ENCODE results near the gene C16orf74.

C16orf74 gene

DNA sequence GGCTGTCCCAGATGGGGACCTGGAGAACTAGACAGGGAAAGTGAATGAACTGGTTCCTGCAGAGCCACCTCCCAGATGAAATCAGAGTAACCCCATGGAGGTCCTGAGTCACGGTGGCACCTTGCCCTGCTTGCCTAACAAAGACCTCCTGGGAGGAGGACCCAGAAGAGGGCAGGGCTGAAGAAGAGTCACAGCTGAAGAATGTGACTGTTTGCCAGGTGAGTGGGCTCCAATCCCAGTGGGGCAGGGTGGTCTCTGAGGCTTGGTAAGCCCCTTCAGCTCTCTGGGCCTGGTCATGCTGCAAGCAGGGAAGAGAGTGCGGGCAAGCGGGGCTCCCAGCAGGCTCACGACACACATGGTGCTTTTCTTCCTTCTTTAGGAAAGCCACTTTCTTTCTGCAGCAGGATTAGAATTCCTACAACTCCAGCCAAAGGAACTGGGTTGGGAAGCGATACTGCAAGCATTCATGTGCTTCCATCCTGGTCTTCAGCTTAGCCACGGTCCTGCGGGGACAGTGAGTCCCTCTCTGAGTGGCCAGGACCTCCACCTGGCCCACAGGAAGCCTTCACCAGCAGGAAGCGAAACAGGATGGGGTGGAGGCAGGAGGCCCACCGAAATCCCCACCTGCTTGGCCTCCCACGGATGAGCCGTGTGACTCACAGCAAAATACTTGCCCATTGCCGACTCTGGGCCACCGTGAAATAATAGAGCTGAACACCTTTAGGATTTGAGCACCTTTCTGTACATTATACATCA is 4.3 kb downstream of the C16orf74 start:
- DNase-seq, result no peak

DNA sequence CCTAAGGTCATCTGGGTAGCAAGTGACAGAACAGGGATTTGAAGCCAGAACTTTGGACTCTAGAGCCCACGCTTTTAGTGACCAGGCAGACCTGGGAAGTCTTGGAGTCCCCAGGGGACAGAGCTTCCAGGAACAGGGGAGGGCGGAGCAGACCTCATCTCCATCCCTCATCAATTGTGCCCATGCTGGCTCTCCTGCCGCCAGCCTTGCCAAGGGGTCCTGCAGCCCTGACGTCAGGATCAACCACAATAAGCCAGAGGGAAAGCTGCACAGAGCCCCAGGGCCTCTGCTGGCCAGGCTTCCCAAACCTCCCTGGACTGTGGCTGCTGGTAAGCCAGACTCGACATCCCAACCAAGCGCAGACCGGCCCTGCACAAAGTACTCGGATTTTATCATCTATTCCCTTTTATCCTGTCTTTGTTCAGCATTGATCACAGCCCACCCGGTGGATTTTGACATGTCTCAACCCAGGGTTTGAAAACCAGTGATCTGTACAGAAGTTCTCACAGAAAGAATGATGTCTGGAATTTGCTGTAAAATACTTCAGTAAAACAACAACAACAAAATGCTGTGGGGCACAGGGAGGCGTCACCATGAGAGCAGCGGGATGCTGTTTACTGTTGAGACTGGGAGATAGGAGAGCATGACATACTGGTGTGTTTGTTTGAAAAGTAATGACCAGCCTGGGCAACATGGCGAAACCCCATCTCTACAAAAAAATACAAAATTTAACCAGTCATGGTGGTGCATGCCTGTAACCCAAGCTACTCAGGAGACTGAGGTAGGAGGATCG is 11.8 kb downstream of the C16orf74 start:
- no peak for DNase-seq

DNA sequence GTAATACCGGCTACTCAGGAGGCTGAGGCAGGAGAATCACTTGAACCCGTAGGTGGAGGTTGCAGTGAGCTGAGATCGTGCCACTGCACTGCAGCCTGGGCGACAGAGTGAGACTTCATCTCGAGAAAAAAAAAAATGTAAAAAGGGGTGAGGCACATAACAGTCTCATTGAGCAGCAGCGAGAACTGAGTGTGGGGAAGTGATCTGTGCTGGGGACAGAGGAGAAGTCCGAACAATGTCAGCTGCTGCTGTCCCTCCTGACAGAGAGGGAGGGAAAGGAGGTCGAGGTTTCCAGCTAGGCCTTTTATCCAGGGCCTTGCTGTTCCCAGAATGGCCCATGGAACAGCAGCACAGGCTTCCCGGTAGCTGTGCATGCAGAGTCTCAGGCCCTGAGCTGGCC is 14.0 kb downstream of the C16orf74 start:
- DNase-seq, result no peak

DNA sequence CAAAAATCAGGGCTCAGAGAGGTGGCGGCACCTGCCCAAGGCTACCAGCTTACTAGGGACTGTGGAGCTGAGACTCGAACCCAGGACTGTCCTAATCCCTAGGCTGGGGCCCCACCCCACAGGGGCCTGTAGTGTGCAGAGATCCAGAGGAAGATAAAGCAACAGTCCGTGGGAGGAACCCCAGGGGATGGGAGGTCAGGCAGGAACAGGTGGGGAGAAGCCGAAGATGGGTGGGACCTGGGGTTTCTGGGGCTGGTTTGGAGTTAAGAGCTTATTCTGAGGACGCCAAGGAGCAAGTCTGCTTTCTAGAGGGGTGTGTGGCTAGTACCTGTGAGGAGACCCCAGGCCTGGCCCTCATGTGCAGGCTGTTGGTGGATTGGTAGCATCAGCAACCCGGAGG is 14.9 kb downstream of the C16orf74 start:
- DNase-seq, result no peak

DNA sequence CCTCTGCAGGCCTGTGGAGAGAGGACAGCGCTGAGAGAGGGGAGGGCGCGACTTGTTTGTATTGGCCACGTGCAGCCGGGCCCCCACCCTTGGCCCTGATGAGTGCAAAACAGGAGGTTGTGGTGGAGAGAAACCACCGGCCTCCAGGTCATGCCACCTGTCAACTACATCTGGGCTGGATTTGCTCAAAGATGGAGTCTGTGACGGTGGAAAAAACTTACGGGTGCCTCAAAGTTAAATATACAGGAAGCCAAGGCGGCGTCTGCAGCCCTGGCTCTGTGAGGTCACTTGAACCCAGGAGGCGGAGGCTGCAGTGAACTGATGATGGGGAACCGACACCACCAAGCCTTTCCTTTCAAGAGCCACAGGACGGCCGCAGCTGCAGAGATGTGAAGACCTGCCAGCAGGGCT is 15.7 kb downstream of the C16orf74 start:
- peak; percentile 30 for DNase-seq

DNA sequence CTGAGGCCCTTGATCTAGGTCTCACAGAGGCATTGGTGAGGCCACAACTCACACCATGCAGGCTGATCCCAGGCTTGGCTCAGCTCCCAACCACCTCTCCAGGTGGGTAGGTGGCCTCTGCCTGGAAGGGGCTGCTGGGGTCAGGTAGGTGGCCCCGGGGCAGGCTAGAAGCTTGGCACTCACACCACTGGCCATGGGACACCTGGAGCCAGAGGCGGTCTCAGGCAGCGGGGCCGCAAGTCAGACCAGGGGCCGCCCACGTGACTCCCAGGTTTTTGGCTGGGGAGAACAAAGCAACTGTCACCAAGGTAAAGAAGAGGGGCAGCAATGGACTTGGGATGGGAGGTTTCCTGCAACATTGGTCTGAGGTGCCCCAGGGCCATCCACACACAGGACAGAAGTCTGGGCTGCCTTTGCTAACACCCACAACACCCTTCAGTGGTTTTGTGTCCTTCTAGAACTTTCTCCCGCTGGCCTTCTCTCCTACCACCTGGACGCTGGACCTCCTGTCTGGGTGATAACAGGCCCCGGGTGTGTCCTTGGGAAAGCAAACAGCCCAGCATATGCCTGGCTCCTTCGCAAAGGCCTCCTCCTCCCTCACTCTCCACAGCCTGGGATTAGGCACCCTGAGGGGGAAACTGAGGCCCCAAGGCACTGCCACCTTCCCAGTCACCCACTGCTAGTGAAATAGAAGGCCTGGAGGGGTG is 16.4 kb downstream of the C16orf74 start:
- no peak for DNase-seq

DNA sequence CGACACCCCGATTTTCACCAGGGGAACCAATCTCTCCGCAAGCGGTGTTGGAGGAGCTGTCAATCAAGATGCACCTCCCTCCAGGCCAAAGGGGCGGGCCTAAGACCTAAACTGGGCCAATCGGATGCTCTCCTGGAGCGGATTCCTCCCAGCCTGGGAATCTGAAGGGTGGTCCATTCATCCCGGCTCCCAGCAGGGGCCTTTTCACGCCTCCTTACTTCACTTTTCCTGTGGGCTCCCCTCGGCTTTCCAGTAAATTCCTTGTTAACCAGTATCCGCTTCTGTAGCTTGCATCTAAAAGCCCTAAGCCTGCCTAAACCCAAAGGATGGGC is 17.1 kb downstream of the C16orf74 start:
- DNase-seq, result no peak

DNA sequence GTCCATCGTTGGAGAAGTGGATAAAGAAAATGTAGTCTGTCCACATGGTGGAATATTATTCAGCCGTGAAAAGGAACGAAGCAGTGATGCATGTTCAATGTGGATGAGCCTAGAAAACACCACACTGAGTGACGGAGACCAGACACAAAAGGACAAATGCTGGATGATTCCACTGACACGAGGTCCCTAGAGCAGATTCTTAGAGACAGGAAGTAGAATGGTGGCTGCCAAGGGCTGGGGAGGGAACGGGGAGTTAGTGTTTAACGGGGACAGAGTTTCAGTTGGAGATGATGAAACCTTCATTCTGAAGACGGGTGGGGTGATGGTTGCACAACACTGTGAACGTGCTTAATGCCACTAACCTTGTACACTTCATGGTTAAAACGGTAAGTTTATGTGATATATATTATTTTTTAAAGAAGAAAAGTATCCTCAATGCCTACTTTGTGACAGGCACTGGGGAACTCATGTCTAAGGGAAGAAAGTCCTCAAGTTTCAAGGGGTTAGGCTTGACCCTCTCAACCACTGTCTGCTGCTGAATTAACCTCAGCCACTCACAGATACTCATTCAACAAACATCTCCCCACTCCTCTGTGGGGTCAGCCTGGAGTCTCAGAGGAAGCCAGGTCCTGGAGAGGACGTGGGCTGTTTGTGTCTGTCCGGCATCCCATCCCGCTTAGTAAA is 17.6 kb downstream of the C16orf74 start:
- no peak for DNase-seq

DNA sequence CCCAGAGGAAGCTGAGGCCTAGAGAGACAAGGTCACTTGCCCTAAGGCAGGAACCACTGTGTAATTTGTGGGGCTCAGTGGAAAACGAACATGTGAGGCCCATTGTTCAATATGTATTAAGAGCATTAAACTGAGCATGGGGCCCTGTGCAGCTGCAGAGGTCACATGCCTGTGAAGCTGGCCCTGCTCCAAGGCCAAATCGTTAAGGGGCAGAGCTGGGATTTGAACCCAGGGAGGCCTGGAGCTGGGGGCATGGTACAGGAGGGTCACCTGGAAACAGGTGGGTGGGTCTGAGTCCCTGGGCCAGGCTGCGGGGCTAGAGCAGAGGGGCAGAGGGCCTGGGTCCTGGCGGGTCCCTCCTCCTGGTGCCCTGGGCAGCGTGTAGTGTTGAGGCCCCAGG is 19.7 kb downstream of the C16orf74 start:
- no peak for DNase-seq

DNA sequence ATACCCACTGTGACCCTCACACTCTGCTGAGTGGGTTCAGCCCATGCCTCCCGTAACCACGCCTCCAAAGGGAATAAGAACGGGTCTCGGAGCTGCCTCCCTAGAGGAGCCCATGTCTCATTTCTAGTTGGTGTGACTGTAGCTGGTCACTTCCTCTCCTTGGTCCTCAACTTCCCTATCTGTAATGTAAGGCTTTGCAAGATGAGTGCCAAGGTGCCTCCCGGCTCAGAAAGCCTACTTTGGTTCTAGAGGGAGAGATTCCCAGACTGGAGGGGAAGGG is 20.8 kb downstream of the C16orf74 start:
- DNase-seq, result no peak

DNA sequence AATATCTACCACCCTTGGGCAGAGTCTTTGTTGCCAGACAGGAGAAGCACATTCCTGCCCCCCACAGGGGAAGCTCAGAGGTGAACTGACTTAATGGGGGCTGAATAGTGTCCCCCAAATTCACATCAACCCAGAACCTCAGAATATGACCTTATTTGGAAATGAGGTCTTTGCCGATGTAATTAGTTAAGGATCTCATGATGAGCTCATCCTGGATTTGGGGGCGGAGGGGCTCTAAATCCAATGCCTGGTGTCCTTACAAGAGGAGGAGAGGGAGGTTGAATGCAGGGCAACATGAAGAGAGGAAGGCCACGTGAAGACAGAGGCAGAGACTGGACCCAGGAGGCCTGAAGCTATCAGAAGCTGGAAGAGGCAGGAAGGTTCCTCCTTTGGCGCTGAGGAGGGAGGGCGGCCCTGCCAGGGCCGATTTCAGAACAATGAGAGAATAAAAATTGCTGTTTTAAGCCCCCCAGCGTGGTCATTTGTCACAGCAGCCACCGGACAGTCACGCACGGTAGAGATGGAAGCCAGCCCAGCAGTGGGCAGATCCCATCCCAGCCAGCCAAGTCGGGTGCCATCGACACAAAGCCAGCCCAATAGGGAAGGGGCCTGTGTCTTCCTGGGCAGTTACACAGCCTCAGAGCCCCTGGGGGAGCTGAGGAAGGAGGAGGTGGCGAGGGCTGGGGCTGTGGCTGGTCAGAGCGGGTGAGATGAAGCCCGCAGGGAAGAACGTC is 21.3 kb downstream of the C16orf74 start:
- DNase-seq, result no peak

DNA sequence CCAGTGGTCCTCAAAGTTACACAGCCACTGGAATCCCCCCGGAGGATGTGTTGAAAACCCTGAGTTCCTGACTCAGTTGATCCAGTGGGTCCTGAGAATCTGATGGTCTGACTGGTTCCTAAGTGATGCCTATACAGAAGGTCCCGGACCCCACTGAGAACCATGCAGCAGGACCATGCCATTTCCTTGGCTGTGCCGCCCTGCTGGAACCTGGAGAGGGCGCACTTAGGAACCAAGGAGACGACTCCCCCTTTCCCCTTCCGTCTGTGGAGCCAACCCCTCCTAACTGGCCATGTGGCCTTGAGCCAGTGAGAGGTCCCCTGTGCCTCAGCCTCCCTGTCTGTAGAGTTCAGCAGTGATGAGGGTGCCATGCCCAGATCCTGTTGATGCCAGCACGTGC is 22.0 kb downstream of the C16orf74 start:
- no peak for DNase-seq

DNA sequence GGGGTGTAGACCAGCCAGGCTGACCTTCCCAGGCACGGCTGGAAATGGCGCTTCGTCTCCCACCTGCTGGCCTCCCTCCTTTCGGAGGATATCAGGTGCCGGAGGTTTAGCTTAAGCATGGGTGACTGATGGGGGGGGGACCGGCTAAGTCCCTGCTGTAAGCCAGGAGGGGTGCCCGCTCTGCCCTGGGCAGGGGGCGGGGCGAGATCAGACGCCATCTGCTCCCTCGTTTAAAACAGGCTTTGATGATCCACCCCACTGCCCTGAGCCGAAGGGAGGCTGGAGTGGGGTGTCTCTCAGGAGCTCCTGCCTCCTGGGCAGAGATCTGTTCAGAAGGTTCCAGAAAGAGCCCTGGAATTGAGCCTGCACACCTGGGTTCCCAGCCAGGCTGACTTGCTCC is 26.0 kb downstream of the C16orf74 start:
- no peak for DNase-seq

DNA sequence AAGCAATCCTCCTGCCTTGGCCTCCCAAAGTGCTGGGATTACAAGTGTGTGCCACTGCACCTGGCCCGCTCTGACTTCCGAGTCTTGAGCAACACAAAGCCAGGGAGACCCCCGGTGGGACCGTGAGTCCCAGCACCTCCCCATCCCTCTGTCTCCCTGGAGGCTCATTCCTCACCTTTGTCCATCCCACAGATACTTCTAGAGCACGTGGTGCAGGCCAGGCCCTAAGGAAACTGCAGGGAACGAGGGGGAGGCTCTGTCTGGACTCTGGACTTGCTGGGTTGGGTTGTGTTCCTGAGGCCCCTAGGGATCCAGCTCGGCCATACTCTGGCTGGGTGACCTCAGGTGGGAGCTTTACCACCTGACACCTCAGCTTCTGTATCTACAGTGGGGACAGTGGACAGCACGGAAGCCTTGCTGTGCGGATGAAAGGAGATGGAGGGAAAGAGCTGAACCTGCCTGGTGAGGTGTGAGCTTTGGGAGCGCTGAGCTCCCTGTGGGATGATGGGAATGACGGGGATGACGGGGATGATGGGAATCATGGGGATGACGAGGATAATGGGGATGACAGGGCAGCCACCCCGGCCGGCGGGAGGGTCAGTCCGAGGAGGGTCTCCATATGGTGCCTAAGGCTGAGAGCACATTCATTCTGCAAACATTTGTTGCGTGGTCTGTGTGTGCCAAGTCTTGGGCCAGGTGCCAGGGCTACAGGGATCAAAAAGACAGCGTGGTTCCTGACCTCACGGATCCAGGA is 26.6 kb downstream of the C16orf74 start:
- no peak for DNase-seq

DNA sequence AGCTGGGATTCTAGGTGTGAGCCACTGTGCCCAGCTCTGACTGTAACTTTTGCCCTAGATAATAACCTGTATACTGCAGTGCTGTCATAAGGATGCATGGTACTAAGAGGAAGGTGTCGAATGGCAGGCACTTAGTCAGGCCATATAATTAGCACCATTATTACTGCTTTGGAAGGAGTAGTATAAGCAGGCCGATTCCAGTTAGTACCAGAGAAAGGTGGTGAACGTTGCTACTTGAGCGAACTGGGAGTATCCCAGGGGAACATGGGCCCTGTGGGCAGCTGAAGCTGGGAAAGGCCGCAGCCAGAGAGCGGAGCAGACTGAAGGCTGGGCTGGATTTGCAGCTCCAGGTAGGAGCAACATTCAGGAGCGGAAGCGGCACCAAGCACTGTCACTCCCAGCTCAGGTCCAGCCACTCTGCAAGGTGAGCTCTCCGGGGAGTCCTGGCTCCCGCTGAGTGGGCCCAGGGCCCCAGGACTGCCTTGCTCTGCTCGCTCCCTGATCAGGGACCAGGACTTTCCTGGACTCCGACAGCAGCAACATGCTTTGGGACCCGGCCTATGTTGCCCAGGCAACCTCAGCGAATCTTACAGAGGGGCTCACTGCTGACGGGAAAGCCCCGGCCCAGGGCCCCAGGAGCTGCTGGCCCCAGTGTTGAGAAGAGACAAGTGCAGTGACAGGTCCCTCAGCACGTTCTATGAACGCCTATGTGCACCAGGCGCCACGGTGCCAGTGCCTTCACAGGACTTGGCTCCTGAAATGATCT is 28.6 kb downstream of the C16orf74 start:
- no peak for DNase-seq

DNA sequence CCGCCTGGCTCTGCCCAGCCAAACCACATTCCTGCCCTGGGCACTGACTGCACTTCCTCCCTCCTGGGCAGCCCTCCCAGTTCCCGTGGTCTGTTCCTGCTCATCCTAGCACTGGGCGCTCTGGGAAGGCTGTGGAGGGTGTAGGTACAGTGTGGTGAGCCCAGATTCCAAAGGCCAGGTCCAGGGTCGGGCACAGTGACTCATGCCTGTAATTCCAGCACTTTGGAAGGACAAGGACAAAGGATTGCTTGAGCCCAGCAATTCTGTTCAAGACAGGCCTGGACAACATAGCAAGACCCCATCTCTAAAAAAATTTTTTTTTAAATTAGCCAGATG is 30.6 kb downstream of the C16orf74 start:
- no peak for DNase-seq

DNA sequence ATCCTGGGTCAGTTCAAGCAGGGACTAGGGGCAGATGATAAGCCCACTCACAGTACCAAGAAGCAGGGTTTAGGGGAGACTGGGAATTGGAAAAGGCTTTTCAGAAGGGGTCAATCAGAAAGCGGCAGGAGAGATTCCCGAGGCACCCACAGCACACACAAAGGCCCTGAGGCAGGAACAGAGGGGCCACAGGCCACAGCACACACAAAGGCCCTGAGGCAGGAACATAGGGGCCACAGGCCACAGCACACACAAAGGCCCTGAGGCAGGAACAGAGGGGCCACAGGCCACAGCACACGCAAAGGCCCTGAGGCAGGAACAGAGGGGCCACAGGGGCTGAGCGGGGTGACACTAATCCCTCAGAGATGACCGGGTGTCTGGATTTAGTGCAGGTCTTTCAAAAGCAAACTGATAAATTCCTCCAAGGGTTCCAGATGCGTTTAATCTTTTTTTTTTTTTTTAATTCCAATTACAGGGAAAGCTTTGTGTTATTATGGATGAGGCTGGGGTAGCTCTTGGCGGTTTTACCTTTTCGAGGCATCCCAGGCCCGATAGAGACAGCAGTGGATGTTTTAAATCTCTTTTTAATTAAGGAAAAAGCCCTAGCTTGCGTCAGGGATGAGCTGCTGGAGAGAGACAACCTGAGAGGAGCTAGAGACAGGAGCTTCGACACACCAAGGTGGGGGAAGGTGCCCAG is 31.1 kb downstream of the C16orf74 start:
- DNase-seq, result no peak

DNA sequence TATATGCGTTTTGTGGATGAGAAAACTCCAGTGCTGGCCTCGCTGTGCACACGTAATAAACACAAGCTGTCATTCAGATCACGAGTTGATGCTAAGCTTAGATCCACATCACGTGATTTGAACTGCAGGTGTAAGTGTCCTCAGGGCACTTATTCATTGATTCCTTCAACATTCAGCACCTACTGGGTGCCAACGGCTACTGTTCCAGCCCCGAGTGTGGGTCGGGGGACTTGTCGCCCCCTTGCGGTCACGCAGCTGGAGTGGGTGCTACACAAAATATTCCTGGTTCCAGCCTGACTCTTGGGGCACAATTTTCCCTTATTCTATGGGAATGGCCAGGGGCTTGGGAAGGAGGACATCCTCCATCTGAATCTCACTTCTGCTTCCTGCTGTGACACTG is 32.2 kb downstream of the C16orf74 start:
- no peak for DNase-seq

DNA sequence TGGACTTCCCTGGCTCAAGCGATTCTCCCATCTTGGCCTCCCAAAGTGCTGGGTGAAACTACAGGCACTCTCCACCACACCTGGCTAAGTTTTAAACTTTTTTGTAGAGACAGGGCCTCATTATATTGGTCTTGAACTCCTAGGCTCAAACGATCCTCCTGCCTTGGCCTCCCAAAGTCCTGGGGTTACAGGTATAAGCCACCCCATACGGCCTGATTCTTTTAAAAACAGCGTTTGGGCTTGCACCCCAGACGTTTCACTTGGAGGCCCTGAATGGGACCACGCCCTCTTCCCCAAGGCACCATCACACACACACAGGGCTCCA is 32.8 kb downstream of the C16orf74 start:
- no peak for DNase-seq

DNA sequence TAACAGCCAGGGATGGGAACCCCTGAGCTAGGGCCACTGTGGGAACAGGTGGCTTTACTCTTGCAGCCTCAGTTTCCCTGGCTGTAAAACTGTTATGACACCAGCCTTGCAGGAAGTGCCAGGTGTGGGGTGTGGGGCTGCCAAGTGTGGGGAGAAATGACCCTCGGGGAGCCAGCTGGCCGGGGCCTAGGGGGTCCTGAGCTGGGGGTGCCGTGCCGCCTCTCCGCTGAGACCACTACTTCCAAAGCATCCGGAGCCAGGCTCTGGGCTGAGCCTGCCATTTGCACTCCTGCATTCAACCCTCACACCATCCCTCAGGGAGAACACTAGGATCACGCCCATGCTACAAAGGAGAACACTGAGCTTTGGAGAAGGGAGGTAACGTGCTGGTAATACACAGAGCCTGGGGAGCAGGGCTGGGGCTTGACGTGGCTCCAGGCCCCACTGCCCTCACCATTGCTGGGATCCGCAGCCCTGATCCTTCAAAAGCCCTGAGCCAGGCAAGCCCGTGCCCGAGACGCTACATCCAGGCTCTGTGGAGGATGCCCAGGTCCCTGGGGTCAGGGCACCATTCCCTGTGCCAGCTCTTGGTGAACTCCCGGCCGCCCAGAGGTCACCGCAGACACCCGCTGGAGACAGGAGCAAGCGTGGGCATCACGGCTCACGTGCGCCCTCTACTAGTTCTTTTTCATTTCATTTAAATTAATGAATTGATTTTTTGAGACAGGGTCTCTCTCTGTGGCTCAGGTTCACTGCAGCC is 33.3 kb downstream of the C16orf74 start:
- DNase-seq, result peak; percentile 57

Data from activated CD8-positive, alpha-beta memory T cell treated with anti-CD3 and anti-CD28 coated beads, Interleukin-2, amount 50 U/mL, for 4 hours (primary cell).